Measurements from ENCODE around the gene DIP2C.
"Not testable (repeated sequence)": the region's sequence is repeated elsewhere in the genome, so short reads cannot be mapped to it uniquely, and the experiment has no call there.

Gene DIP2C

DNA sequence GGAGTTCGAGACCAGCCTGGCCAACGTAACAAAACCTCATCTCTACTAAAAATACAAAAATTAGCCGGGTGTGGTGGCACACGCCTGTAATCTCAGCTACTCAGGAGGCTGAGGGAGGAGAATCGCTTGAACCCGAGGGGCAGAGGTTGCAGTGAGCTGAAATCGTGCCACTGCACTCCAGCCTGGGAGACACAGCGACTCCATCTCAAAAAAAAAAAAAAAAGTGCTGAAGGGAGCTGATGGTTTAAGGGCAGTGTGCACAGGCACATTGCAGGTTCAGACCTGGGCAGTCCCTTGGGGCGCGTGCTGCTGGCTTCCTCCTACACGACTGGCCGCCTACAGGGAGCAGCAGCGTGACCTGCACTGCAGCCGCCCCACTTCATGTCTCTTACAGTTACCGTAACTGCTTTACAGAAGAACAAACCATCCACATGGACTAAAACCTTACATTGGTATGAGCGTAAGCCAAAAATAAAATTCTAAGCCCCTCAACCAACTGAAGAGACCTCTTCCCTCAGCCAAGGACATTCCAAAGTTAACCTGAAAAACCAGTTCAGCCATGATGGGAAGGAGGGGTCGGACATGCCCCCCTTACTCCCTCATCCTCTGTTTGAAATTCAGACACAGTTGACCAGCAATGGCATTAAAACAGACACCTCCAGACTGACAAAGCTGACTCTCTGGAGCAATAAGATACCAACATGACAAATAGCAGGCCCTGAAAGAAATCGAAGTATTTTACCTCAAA, 292.0 kb downstream of the DIP2C start:
- TF ChIP-seq, protein P1, sequence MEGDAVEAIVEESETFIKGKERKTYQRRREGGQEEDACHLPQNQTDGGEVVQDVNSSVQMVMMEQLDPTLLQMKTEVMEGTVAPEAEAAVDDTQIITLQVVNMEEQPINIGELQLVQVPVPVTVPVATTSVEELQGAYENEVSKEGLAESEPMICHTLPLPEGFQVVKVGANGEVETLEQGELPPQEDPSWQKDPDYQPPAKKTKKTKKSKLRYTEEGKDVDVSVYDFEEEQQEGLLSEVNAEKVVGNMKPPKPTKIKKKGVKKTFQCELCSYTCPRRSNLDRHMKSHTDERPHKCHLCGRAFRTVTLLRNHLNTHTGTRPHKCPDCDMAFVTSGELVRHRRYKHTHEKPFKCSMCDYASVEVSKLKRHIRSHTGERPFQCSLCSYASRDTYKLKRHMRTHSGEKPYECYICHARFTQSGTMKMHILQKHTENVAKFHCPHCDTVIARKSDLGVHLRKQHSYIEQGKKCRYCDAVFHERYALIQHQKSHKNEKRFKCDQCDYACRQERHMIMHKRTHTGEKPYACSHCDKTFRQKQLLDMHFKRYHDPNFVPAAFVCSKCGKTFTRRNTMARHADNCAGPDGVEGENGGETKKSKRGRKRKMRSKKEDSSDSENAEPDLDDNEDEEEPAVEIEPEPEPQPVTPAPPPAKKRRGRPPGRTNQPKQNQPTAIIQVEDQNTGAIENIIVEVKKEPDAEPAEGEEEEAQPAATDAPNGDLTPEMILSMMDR (IDR thresholded peaks at IDR 0.05; ENCODE audit: borderline replicate concordance, control extremely low read depth, extremely low read depth, insufficient read depth, missing control alignments), result no peak
- in situ Hi-C loops (cut with MboI; ENCODE audit: low sequenced_read_pairs, unreplicated experiment), result no loop called here
- peak; percentile 61 for DNase-seq (ENCODE audit: low spot score)

DNA sequence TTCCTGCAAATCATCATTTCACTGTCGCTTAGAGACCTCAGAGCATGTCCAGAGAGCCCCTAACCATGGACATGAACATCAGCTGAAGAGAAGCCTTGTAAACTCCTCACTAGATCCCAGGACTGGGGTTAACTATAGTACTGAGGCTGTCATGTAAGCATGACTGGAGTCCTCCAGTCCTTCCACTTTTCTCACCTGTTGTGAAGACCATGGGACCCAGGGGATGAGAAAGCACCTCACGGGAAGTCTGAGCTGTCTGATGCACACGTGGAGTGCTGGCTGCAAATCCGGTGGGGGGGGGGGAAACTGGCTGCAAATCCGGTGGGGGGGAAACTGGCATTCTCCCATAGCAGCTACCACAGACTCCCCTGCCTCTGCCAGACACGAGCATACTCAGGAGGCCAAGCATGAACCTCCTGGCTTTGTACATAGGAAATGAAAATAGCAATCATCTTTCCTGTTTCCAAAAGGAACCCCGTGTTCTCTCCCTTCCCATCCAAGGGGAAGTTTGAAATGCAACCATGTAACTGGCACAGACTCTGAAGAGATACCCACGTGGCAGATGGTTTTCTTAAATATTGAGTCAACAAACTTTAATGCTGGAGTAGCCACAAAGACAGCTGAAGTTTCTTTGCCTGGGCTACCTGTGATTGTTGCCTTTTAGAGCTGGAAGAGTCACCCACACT, 292.8 kb downstream of the DIP2C start:
- in situ Hi-C loops (cut with MboI; ENCODE audit: low sequenced_read_pairs, unreplicated experiment), result no loop called here
- TF ChIP-seq, protein P1 (IDR thresholded peaks at IDR 0.05; ENCODE audit: borderline replicate concordance, control extremely low read depth, extremely low read depth, insufficient read depth, missing control alignments), result no peak
- DNase-seq (ENCODE audit: low spot score), result no peak

DNA sequence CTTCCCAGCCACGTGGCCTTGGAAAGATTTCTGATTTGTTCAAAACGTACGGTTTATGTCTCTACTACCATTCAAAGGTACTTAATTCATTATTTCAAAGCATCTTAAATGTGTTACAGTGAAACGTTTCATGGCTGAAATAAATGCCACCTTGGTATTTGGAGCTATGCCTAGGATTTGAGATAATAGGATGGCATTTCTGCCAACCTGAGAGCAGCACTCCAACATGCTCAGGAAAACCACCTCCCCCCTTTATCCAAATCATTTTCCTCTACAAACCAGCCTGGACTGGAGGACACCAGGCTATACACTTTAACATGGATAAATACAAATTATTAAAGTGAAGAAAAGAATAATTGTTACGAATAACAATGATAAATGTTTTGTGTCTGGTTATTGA, 293.4 kb downstream of the DIP2C start:
- DNase-seq (ENCODE audit: low spot score), result no peak
- in situ Hi-C loops (cut with MboI; ENCODE audit: low sequenced_read_pairs, unreplicated experiment), result no loop called here
- TF ChIP-seq, protein P1 (IDR thresholded peaks at IDR 0.05; ENCODE audit: borderline replicate concordance, control extremely low read depth, extremely low read depth, insufficient read depth, missing control alignments), result no peak

DNA sequence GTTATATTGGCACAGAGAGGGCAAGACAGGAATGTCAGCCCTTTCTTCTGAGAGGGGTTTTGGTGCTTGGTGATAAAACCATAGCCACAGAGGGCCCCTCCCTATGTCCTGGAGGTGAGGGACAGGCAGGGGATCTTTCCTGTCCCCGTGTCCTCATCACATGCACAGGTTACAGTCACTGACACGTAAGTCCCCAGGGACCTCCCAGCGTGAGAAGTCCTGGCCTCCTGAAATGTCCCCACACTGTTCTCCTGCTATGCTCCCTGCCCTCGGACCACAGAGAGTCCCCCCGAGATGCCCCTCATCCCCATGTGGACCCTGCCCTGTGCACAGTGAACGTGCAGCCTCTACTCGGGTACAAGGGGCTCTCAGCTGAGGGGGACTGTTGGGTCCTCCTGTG, 293.8 kb downstream of the DIP2C start:
- in situ Hi-C loops (cut with MboI; ENCODE audit: low sequenced_read_pairs, unreplicated experiment), result no loop called here
- TF ChIP-seq, protein P1 (IDR thresholded peaks at IDR 0.05; ENCODE audit: borderline replicate concordance, control extremely low read depth, extremely low read depth, insufficient read depth, missing control alignments), result no peak
- no peak for DNase-seq (ENCODE audit: low spot score)

DNA sequence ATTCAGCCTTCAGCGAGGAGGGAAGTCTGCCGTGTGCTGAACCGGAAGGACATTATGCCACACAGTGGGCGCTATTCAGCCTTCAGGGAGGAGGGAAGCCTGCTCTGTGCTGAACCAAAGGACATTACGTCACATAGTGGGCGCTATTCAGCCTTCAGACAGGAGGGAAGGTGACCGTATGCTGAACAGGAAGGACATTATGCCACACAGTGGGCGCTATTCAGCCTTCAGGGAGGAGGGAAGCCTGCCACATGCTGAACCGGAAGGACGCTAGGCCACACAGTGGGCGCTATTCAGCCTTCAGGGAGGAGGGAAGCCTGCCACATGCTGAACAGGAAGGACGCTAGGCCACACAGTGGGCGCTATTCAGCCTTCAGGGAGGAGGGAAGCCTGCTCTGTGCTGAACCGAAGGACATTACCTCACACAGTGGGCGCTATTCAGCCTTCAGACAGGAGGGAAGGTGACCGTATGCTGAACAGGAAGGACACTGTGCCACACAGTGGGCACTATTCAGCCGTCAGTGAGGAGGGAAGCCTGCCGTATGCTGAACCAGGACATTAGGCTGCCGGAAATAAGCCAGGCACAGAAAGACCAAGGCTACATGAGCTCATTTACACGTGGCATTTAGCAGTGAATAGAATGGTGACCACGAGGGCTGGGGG, 294.9 kb downstream of the DIP2C start:
- in situ Hi-C loops (cut with MboI; ENCODE audit: low sequenced_read_pairs, unreplicated experiment); DNase-seq (ENCODE audit: low spot score): not testable (repeated sequence)

DNA sequence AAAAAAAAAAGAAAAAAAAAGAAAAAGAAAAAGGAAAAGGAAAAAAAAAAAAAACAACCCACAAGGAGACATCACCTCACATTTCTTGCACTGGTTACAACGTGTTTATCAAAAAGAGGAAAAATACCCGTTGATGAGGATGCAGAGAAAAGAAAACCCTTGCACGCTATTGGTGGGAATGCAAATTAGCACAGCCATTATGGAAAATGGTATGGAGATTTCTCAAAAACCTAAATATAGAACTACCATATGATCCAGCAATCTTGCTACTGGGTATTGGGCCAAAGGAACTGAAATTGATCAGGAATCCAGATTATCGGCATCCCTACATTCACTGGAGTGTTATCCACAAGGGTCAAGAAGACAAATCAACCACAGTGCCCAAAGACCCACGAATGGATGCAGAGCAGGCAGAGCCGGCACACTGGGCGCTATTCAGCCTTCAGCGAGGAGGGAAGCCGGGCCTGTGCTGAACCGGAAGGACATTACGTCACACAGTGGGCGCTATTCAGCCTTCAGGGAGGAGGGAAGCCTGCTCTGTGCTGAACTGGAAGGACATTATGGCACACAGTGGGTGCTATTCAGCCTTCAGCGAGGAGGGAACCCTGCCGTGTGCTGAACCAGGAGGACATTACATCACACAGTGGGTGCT, 295.6 kb downstream of the DIP2C start:
- no peak for DNase-seq (ENCODE audit: low spot score)
- in situ Hi-C loops (cut with MboI; ENCODE audit: low sequenced_read_pairs, unreplicated experiment), result no loop called here
- TF ChIP-seq, protein P1 (IDR thresholded peaks at IDR 0.05; ENCODE audit: borderline replicate concordance, control extremely low read depth, extremely low read depth, insufficient read depth, missing control alignments), result no peak

Measured in GM13976 (cell line).